Measurements from ENCODE around the gene RBPJ.

RBPJ gene

DNA sequence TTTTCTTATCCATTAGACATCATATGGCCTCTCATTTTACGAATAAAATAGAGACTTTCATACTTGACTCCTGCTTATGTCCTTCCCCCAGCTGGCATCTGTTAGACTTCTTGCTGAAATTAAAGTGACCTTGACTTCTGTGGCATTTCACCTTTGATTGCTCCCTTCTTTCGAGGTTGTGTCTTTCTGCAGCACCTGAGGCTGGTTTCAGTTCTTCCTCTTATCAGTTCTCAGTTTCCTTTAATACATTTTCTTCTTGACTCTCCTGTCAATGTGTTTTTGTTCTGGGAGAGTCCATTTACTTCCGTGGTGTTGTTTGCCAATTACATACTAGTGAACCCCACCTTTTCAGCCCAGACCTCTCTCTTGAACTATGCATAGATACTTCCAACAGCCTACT is 81.6 kb downstream of the RBPJ start:
- Histone ChIP-seq H3K4me2 (ENCODE audit: low read depth, low read length, poor library complexity, severe bottlenecking) (no peak overlapping the region), H3K36me3 (ENCODE audit: low read length) (peaks cover 20% of the 10 kb centered on the region), H3K27ac (ENCODE audit: low read depth, low read length) (no peak overlapping the region), H3K9ac (ENCODE audit: low read length) (no peak overlapping the region), H3K4me3 (ENCODE audit: insufficient read depth, low read length, poor library complexity, severe bottlenecking) (no peak overlapping the region), H4K20me1 (ENCODE audit: low read depth, low read length) (no peaks in the 10 kb centered on the region), H3K9me2 (replicated peaks; ENCODE audit: insufficient read depth, low read length) (no peaks in the 10 kb centered on the region), H3K9me3 (ENCODE audit: insufficient read depth, low read length) (peaks cover 9% of the 10 kb centered on the region; the same call in 1 of the 2 replicates), H3K79me2 (ENCODE audit: insufficient read depth, low read length) (no peaks in the 10 kb centered on the region), H3F3A (ENCODE audit: insufficient read depth) (no peaks in the 10 kb centered on the region), H2AFZ (ENCODE audit: low read depth, low read length, severe bottlenecking) (no peak overlapping the region), H3K27me3 (ENCODE audit: low read length) (no peaks in the 10 kb centered on the region)
- TF ChIP-seq EZH2phosphoT487 (conservative IDR thresholded peaks at IDR 0.05; ENCODE audit: low read length) = no peak
- TF ChIP-seq, protein P1, sequence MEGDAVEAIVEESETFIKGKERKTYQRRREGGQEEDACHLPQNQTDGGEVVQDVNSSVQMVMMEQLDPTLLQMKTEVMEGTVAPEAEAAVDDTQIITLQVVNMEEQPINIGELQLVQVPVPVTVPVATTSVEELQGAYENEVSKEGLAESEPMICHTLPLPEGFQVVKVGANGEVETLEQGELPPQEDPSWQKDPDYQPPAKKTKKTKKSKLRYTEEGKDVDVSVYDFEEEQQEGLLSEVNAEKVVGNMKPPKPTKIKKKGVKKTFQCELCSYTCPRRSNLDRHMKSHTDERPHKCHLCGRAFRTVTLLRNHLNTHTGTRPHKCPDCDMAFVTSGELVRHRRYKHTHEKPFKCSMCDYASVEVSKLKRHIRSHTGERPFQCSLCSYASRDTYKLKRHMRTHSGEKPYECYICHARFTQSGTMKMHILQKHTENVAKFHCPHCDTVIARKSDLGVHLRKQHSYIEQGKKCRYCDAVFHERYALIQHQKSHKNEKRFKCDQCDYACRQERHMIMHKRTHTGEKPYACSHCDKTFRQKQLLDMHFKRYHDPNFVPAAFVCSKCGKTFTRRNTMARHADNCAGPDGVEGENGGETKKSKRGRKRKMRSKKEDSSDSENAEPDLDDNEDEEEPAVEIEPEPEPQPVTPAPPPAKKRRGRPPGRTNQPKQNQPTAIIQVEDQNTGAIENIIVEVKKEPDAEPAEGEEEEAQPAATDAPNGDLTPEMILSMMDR (IDR thresholded peaks at IDR 0.05; ENCODE audit: insufficient read depth, low read length, poor library complexity, severe bottlenecking) = no peak

DNA sequence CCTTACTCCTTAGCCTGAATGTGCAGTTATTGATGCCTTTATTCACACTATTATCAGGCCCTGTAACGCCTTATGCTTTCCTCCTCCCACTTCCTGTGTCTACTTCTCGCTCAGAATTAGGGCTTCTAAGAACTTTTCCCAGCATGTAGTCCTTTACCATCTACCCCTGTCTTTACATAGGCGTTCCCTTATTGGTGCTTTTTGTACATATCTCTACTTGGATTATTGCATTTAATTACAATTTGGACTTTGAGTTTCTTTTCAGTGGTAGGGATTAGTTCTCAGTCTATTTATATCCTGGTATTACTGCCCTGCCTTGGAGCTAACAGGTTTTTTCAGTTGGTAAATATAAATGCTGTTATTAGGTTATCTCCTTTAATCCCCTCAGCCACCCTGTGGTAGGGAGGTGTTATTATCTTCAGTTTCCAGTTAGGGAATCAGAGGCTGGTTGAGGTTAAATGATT is 84.0 kb downstream of the RBPJ start:
- no peak overlapping the region for H3K4me2 ChIP-seq (ENCODE audit: low read depth, low read length, poor library complexity, severe bottlenecking)
- H3F3A ChIP-seq (ENCODE audit: insufficient read depth) = no peaks in the 10 kb centered on the region
- H3K9me2 ChIP-seq (replicated peaks; ENCODE audit: insufficient read depth, low read length) = no peaks in the 10 kb centered on the region
- no peaks in the 10 kb centered on the region for H3K79me2 ChIP-seq (ENCODE audit: insufficient read depth, low read length)
- H3K27ac ChIP-seq (ENCODE audit: low read depth, low read length) = no peak overlapping the region
- H2AFZ ChIP-seq (ENCODE audit: low read depth, low read length, severe bottlenecking) = no peak overlapping the region
- peaks cover 21% of the 10 kb centered on the region for H3K36me3 ChIP-seq (ENCODE audit: low read length)
- H3K27me3 ChIP-seq (ENCODE audit: low read length) = no peaks in the 10 kb centered on the region
- H3K4me3 ChIP-seq (ENCODE audit: insufficient read depth, low read length, poor library complexity, severe bottlenecking) = no peak overlapping the region
- H3K9me3 ChIP-seq (ENCODE audit: insufficient read depth, low read length) = peaks cover 9% of the 10 kb centered on the region; the same call in 1 of the 2 replicates
- no peak for TF ChIP-seq EZH2phosphoT487 (conservative IDR thresholded peaks at IDR 0.05; ENCODE audit: low read length)
- TF ChIP-seq, protein P1 (IDR thresholded peaks at IDR 0.05; ENCODE audit: insufficient read depth, low read length, poor library complexity, severe bottlenecking) = no peak
- H3K9ac ChIP-seq (ENCODE audit: low read length) = no peak overlapping the region
- no peaks in the 10 kb centered on the region for H4K20me1 ChIP-seq (ENCODE audit: low read depth, low read length)

DNA sequence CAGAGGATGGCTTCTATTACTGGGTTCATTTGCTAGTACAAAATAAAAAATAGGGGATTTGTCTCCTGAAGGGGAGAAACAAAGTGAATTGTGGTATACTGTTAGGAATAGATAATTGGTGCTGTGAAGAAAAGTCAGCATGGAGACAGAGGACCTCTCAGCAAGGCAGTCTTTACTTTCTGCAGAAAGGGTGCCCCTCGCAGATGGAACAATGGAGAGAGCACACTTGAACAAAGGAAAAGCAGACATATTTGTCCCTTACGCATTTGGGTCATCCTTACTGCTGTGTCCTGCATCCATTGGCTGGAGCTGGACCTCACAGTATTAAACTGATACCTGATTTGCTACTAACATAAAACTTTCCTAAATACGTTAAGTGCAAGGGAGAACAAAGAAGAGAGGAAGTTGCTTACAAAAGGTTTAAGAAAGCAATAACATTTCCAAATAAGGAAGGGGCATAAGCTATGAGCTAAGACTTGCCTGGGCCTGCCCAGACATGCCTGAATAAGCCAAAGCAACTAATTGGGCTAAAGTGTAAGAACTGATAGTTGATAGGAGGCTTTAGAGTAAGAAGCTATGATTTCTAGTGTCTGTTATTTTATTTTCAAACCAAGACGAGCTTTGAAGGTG is 85.6 kb downstream of the RBPJ start:
- TF ChIP-seq EZH2phosphoT487 (conservative IDR thresholded peaks at IDR 0.05; ENCODE audit: low read length) = no peak
- TF ChIP-seq, protein P1 (IDR thresholded peaks at IDR 0.05; ENCODE audit: insufficient read depth, low read length, poor library complexity, severe bottlenecking) = no peak
- H3K4me3 ChIP-seq (ENCODE audit: insufficient read depth, low read length, poor library complexity, severe bottlenecking) = no peak overlapping the region
- peaks cover 21% of the 10 kb centered on the region for H3K36me3 ChIP-seq (ENCODE audit: low read length)
- no peaks in the 10 kb centered on the region for H3K9me2 ChIP-seq (replicated peaks; ENCODE audit: insufficient read depth, low read length)
- H4K20me1 ChIP-seq (ENCODE audit: low read depth, low read length) = no peaks in the 10 kb centered on the region
- no peak overlapping the region for H3K4me2 ChIP-seq (ENCODE audit: low read depth, low read length, poor library complexity, severe bottlenecking)
- H3K27ac ChIP-seq (ENCODE audit: low read depth, low read length) = no peak overlapping the region; the same call in 1 of the 2 replicates
- no peaks in the 10 kb centered on the region for H3K27me3 ChIP-seq (ENCODE audit: low read length)
- no peaks in the 10 kb centered on the region for H3K79me2 ChIP-seq (ENCODE audit: insufficient read depth, low read length)
- no peak overlapping the region for H3K9ac ChIP-seq (ENCODE audit: low read length)
- no peak overlapping the region for H2AFZ ChIP-seq (ENCODE audit: low read depth, low read length, severe bottlenecking)
- H3F3A ChIP-seq (ENCODE audit: insufficient read depth) = peaks cover 4% of the 10 kb centered on the region; the same call in 1 of the 2 replicates
- peaks cover 9% of the 10 kb centered on the region; the same call in 1 of the 2 replicates for H3K9me3 ChIP-seq (ENCODE audit: insufficient read depth, low read length)
